ENCODE results near the gene TNKS2. TPM values are rescaled to one million over a fixed set of nuclear protein-coding genes. Genes with fewer than 3 reads are reported as not detected.
A peak's percentile ranks its signal among the peaks of the same experiment; 100 is the strongest.

The TNKS2 gene
- total RNA-seq, 1 donor = 61.5 TPM

DNA sequence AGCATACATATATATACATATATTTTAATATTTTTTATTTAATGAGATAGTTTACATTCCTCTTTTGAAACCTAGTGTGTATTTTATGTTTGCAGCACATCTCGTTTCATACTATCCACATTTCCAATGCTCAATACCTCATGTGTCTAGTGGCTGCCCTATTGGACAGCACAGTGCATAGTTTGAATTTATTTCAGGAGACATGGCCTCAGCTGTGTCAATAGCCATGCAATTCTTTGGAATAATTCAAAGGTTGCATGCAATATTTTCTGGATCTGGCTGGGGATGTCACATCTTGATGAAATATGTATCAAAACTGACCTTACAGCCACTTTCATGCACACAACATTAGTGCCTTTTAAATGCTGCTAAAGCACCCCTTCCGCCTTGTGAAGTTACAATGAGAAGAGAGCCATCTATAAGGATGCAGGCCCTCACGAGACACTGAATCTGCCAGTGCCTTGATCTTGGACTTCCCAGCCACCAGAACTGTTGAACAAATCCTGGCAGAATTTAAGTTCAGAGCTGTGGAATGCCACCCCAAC is 98.1 kb downstream of the TNKS2 start:
- no peaks in the 10 kb centered on the region for H3K36me3 ChIP-seq (ENCODE audit: insufficient read depth, low read length)
- peaks cover 2% of the 10 kb centered on the region for H3K4me1 ChIP-seq (ENCODE audit: insufficient read depth, low read length)
- no peaks in the 10 kb centered on the region for H3K79me2 ChIP-seq (ENCODE audit: insufficient read depth, low read length)
- DNase-seq (ENCODE audit: insufficient read length, low spot score, missing footprints) = no peak
- no peak overlapping the region for H3K4me3 ChIP-seq (ENCODE audit: insufficient read depth, low read length)
- H3K9me3 ChIP-seq (ENCODE audit: low read depth, low read length) = no peaks in the 10 kb centered on the region
- no peaks in the 10 kb centered on the region for H4K20me1 ChIP-seq (ENCODE audit: insufficient read depth, low read length)
- no peak for TF ChIP-seq CTCF (IDR thresholded peaks at IDR 0.05; ENCODE audit: extremely low read depth, low read depth, low read length)
- no peak overlapping the region for H3K4me2 ChIP-seq (ENCODE audit: insufficient read depth, low read length)
- H3K27ac ChIP-seq (ENCODE audit: low read depth, low read length) = no peak overlapping the region
- H2AFZ ChIP-seq (ENCODE audit: low read length) = no peak overlapping the region
- no peaks in the 10 kb centered on the region for H3K27me3 ChIP-seq (ENCODE audit: insufficient read depth, low read length)

GRCh38 chr10:91897421-91897820 is 99.2 kb downstream of the TNKS2 start:
- no peak for DNase-seq (ENCODE audit: insufficient read length, low spot score, missing footprints)
- no peaks in the 10 kb centered on the region for H3K9me3 ChIP-seq (ENCODE audit: low read depth, low read length)
- H3K4me3 ChIP-seq (ENCODE audit: insufficient read depth, low read length) = no peak overlapping the region
- no peaks in the 10 kb centered on the region for H4K20me1 ChIP-seq (ENCODE audit: insufficient read depth, low read length)
- peaks cover 13% of the 10 kb centered on the region for H3K4me1 ChIP-seq (ENCODE audit: insufficient read depth, low read length)
- H3K4me2 ChIP-seq (ENCODE audit: insufficient read depth, low read length) = no peak overlapping the region
- H2AFZ ChIP-seq (ENCODE audit: low read length) = no peak overlapping the region
- no peaks in the 10 kb centered on the region for H3K36me3 ChIP-seq (ENCODE audit: insufficient read depth, low read length)
- no peak overlapping the region for H3K27ac ChIP-seq (ENCODE audit: low read depth, low read length)
- no peaks in the 10 kb centered on the region for H3K27me3 ChIP-seq (ENCODE audit: insufficient read depth, low read length)
- H3K79me2 ChIP-seq (ENCODE audit: insufficient read depth, low read length) = no peaks in the 10 kb centered on the region
- TF ChIP-seq CTCF (IDR thresholded peaks at IDR 0.05; ENCODE audit: extremely low read depth, low read depth, low read length) = no peak

DNA sequence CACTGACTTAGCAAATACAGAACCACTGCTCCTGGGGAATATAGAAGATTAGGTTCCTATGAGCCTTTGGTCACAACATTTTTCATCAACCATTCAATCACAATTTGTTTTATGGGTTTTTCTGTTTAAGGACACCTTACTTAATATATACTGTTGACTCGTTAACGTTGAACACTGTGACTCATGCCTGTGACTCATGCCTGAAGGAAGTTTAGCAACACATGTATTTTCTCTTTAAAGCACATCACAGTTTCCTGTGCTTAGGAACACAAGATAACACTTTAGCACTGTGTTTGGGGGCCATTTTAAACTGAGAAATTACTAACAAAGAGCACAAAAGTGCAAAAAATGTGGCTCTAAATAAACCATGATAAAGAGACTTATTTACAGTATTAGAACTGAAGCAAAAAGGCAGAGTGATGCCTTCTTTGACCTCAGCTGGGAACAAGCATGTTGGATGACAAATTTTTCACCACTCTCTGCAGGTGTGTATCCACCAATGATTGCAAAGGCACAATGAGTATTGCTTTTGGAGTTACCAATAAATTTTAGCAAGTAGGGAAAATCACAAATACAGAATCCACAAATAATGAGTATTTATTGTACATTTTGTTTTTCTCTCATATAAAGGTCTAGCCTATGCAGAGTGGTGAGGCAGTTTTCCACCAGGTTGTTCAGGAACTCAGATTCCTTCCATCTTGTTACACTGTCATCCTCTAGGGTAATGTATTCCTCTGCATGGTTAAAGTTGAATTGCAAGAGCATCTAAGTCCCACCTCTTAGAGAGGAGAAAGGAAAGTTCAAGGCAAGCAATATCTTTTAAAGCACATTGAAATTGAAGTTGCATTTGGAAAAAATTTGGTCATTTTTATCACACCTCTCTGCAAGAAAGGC is 103.8 kb downstream of the TNKS2 start:
- Histone ChIP-seq H2AFZ (ENCODE audit: low read length) (peak overlapping the region; percentile 58), H3K27ac (ENCODE audit: low read depth, low read length) (peak overlapping the region; percentile 31), H3K4me2 (ENCODE audit: insufficient read depth, low read length) (peak overlapping the region; percentile 47)

More for the DNA sequence above, 103.8 kb downstream of the TNKS2 start:
- Histone ChIP-seq H3K27me3 (ENCODE audit: insufficient read depth, low read length) (no peaks in the 10 kb centered on the region), H3K79me2 (ENCODE audit: insufficient read depth, low read length) (no peaks in the 10 kb centered on the region), H3K4me3 (ENCODE audit: insufficient read depth, low read length) (no peak overlapping the region), H3K9me3 (ENCODE audit: low read depth, low read length) (no peaks in the 10 kb centered on the region), H4K20me1 (ENCODE audit: insufficient read depth, low read length) (no peaks in the 10 kb centered on the region), H3K36me3 (ENCODE audit: insufficient read depth, low read length) (no peaks in the 10 kb centered on the region), H3K4me1 (ENCODE audit: insufficient read depth, low read length) (peaks cover 15% of the 10 kb centered on the region)
- peak; percentile 87 for DNase-seq (ENCODE audit: insufficient read length, low spot score, missing footprints)
- no peak for TF ChIP-seq CTCF (IDR thresholded peaks at IDR 0.05; ENCODE audit: extremely low read depth, low read depth, low read length)
